Epidermal melanocyte (primary cell): Measurements from ENCODE around the gene APC2.
"Not testable (repeated sequence)": the region's sequence is repeated elsewhere in the genome, so short reads cannot be mapped to it uniquely, and the experiment has no call there.

Experiments
- DNase-seq: peaks from one replicate; pipeline ENCODE4 v3.0.0; 2011; ENCODE audit warnings: low spot score; ENCODE audit not compliant: insufficient read length

Gene APC2

DNA sequence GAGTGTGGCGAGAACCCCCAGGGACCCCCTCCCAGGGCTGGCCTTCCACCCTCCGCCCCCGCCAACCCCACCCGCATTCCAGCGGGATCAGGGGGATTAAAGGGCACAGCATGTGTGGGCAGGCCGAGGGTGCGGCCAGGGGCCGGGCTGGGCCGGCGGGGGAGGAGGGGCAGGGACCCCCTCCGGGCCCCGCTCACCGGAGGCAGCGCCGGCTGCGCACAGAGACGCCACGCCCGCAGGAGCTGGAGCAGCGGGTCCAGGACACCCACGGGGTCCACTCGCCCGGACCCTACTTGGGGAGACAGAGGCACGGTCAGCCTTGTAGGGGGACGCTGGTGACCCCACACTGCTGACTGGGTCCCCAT is 60.5 kb downstream of the APC2 start:
- no peak for DNase-seq

DNA sequence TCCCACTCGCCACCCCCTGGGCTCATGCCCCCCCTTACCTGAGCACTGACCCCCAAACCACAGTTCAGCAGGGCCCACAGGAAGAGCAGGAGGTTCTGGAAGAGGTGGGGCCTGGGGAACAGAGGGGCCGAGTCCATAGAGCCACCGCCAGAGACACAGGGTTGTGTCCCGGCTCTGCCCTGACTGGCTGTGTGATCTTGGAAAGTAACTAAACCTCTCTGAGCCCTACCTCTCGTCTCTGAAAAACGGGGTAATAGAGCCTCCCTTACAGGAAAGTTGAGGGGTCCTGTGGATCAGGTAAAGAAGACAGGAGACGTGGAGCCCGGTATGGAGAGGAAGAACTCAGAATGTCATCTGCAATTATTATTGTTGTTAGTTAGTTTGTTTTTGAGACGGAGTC is 60.9 kb downstream of the APC2 start:
- no peak for DNase-seq

GRCh38 chr19:1511318-1512317 is 61.7 kb downstream of the APC2 start:
- no peak for DNase-seq

- peak; percentile 41 for DNase-seq
Measured at GRCh38 chr19:1512671-1513498, 63.0 kb downstream of the APC2 start, which contains the start of gene ADAMTSL5. ADAMTSL5 (minus strand) TSS chr19:1513019; CDS start chr19:1510943, 2,076 bp downstream.

DNA sequence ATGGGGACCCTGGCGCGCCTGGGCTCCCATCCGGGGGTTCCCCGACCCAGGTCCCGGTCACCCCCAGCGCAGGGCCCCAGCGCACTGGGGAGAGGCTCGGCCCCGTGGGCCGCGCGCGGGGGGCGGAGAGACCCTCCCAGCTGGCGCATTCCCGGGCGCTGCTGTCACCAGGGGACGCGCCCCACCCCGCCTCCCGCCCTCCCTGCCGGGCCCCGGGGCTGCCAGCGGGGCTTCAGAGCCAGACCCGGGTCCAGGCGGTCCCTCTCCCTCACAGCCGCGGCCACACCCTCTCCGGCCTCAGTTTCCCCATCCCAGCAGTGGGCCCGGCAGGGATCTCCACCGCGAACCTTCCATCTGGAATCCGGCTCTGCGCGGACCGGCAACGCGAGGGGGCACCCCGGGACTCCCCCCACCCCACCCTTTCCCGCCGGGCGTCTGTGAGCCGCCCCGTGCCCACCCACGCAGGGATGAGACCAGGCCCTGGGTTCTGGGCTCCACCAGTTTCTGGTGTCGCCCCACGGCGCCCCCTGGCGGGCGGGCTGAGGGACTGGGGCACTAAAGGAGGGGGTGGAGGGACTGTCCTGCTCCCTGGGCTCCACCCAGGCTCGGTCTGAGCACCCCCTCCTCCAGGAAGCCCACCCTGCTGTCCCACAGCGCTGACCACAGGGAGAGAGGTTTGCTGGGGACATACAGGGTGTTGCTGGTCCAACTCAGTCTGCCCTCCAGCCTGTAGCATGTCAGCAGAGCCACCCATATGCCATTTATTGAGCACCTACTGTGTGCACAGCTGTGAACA is 63.8 kb downstream of the APC2 start:
- no peak for DNase-seq

DNA sequence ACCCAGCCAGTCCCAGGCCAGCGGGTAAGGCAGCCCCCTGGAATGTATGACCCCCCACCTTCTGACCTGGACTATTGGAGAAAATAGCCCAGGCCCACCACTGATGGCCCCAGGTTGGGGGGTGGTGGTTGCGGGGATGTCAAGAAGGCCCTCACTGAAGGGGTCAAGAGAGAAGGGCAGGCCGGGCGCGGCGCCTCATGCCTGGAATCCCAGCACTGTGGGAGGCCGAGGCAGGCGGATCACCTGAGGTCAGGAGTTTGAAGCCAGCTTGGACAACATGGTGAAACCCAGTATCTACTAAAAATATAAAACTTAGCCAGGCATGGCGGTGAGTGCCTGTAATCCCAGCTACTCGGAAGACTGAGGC is 64.4 kb downstream of the APC2 start:
- DNase-seq: no peak

- no peak for DNase-seq
Measured at GRCh38 chr19:1514986-1515721, 65.2 kb downstream of the APC2 start.

DNA sequence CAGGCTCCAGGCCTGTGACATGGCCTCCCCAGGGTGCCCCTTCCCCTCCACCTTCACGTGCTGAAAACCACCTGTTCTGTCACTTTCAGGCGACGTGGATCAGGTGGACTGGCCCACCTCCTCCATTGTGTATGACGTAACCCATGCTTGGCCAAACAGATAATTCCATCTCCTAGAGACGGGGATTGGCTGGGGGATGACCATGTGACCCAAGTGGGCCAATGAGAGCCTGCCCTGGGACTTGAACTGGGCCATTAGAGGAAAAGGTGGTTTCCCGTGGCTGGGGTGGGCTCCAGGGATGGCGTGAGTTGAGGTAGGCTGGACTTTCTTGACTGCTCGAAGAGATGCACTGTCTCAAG is 66.5 kb downstream of the APC2 start:
- no peak for DNase-seq

GRCh38 chr19:1518471-1518870 is 68.5 kb downstream of the APC2 start:
- no peak for DNase-seq

DNA sequence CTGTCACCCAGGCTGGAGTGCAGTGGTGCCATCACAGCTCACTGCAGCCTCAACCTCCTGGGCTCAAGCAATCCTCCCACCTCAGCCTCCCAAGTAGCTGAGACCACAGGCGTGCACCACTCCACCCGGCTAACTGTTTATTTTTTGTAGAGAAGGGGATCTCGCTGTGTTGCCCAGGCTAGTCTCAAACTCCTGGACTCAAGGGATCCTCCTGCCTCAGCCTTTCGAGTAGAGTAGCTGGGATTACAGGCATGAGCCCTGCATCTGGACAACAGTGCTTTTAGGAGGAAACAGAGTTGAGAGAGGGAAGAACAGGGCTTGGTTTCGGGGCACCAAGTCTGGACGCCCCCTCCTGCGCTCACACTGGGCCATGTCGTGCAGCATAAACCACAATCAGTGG is 69.9 kb downstream of the APC2 start:
- not testable (repeated sequence) for DNase-seq

- no peak for DNase-seq
Measured at GRCh38 chr19:1520203-1520780, 70.4 kb downstream of the APC2 start.

DNA sequence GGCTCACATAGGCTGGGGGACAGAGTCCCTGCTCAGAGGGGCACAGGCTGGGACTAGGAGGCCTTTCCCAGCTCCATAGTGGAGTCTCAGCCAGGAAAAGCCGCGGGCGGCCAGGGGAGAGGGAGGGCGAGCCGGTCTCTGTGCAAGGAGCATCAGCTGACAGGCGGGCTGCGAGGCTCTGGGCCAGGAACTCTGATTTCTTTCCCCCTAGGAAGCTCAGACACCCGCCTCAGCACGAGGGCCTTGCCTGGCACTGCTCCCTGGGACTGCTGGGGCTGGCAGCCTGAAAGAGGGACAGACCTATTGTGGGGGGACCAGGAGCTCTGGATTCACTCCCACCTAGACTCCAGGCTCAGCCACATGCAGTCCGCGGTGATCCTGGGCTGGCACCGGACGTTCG is 71.7 kb downstream of the APC2 start:
- DNase-seq: peak; percentile 80

DNA sequence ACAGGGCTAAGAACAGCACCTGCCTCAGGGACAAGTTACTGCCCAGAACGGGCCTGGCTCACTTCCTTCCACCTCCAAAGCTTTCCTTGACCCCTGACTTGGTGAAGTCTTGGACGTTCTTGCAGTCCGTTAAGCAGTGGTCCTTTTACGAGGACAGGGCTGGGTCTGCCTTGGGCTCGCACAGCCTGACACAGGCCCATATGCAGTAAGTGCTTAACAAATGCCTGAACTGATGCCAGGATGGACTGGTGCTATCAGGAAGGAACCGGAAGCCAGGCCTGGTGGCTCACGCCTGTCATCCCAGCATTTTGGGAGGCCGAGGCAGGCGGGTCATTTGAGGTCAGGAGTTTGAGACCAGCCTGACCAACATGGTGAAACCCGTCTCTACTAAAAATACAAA is 72.1 kb downstream of the APC2 start:
- no peak for DNase-seq

DNA sequence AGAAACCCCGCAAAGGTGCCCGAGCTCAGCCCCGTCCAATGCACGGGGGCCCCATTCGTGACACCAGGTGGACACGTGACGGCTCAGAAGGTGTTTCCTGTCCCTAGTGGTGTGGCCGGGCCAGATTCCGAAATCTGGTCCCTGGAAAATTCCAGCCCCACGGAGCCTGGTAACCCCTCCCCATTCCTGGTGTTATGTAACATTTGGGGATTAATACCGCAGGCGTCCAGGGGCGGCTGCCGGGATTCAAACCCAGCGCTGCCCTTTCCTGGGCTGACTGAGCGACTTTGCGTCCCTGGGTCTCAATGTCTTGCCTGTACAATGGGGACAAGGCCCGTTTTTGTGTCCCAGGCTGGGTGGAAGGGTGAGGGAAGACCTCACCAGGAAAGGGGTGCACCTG is 72.9 kb downstream of the APC2 start:
- no peak for DNase-seq
